ENCODE data around the gene ANKRD13A. TPM values are rescaled to one million over a fixed set of nuclear protein-coding genes. Genes with fewer than 3 reads are reported as not detected.

Gene ANKRD13A
- polyA plus RNA-seq, 3 donors: 10.2 to 16.8 (median 12.7) TPM

Other genes with a start within 250 kb of the ANKRD13A start
- gene TRPV4, start 166.0 kb upstream of the ANKRD13A start, polyA plus RNA-seq: 1 to 10 TPM in 2 of 3 donors, under 1 TPM in 1; 0.70 to 1.4 (median 1.3) TPM
- 10 to 100 TPM; 12.3 to 33.6 (median 19.1) TPM for gene GLTP, start 118.9 kb upstream of the ANKRD13A start, polyA plus RNA-seq
- 1 to 10 TPM; 6.6 to 8.8 (median 8.0) TPM for gene TCHP, start 99.2 kb upstream of the ANKRD13A start, polyA plus RNA-seq
- 10 to 100 TPM; 13.9 to 15.4 (median 14.0) TPM for gene GIT2, start 3.1 kb upstream of the ANKRD13A start, polyA plus RNA-seq
- 10 to 100 TPM in 1 of 3 donors, 1 to 10 TPM in 2; 4.6 to 12.1 (median 8.3) TPM for gene C12orf76, start 49.1 kb downstream of the ANKRD13A start, polyA plus RNA-seq
- 1 to 10 TPM; 2.0 to 7.2 (median 2.7) TPM for gene IFT81, start 124.9 kb downstream of the ANKRD13A start, polyA plus RNA-seq

Measured in adipose tissue (tissue), 3 donors.